DMS153 treated with DMSO at 0.1 percent for 48 hours (cell line): Measurements from ENCODE around the gene FGF6.

Source experiments
- DNase-seq: peaks from one replicate; lab custom pipeline; 2025; ENCODE audit not compliant: unreplicated experiment; lab: John Stamatoyannopoulos, UW

FGF6 gene

DNA sequence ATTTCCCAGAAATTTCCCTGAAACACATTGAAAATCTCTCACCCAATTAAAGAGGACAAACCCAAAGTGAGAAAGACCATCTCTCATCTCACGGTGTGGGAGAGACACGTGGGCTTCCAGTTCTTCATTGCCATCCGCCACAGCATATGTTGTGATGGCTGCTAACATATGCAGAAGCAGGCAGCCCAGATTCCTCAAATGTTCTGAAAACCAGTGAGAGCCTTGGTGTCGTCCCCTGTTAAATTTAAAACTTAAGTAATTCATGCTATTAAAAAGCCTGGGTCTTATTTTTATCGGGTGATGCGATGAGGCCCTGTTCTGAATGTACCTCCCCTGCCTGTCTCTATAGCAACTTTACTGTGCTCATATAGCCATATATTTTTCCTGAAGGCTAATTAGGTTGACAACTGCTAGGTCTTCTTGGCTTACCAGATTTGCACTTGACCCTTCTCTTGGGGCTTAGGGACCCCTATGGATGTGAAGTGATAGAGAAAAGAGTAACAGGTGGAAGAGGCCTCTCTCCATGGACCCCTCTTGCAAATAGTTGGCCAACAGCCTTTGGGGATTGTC, 2.8 kb upstream of the FGF6 start:
- DNase-seq, result no peak

DNA sequence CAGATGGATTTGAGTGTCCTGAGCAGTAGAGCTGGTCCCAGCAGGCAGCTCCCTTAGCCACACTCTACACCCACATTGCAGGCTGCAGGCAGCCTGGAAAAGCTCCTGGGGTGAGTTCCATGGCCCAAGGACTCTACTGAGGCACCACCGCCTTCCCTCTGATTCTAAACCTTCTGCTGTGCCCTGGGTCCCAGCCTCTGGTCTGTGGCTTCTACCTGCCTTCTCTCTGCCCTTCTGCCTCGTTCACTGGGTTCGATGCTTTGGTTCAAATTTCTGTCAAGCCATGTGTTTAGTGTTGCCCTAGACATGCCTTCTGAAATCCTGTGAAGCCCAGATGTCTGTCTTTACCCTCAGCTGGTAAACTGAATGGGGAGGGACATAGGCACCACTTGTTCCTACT, 1.5 kb upstream of the FGF6 start:
- DNase-seq, result no peak

DNA sequence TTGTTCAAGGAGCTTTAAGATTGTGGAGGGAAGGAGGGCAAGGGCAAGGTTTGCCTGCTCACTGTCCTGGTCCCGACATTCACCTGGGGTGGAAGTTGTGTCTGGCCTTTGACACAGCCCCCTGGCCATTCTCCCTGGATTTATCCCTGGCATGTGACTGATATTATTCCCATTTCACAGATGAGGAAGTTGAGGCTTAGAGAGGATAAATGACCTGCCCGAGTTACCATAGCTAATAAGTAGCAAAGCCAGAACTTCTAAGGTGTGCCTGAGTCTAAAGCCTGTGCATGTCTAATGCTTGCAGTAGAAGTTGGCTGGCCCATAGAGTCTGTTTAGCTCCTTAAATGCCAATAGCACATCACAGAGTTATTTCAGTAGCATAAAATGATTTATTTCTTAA, 720 bp upstream of the FGF6 start:
- DNase-seq, result no peak

DNA sequence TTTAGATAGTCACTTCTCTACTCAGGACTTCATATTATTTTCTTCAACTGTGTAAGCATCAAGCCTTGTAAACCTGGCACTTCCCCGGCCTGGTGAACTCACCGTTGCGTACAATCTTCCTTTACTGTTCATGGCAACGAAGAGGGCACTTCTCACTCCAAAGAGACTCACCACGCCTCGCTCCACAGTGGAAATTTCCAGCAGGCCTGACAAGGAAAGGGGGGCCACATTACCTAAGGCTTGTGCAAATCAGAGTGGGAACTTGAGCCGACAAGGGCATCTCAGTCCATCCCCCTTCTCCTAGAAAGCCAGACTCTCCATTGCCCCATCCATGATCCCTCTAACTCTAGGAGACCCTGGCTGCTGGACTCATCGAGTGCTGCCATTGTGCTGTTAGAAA, 1.6 kb downstream of the FGF6 start:
- DNase-seq, result no peak

DNA sequence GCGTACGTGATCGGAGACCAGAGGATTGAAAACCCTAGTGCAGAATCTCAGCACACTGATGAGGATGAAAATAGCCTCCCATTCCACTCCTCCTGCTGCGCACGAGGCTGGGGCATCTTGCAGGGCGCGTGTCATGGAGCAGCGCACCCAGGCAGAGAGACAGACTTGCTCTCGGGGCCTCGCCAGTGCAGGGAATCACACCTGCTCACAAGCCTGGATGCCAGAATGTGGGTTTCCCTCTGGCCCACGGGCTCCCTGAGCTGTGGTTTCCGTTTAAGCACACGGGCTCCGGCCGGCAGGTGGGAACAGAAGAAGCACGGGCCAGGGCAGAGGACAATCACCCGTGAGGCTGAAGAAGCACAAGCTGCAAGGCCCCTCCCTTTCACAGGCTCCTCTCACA, 2.0 kb downstream of the FGF6 start:
- DNase-seq, result no peak

DNA sequence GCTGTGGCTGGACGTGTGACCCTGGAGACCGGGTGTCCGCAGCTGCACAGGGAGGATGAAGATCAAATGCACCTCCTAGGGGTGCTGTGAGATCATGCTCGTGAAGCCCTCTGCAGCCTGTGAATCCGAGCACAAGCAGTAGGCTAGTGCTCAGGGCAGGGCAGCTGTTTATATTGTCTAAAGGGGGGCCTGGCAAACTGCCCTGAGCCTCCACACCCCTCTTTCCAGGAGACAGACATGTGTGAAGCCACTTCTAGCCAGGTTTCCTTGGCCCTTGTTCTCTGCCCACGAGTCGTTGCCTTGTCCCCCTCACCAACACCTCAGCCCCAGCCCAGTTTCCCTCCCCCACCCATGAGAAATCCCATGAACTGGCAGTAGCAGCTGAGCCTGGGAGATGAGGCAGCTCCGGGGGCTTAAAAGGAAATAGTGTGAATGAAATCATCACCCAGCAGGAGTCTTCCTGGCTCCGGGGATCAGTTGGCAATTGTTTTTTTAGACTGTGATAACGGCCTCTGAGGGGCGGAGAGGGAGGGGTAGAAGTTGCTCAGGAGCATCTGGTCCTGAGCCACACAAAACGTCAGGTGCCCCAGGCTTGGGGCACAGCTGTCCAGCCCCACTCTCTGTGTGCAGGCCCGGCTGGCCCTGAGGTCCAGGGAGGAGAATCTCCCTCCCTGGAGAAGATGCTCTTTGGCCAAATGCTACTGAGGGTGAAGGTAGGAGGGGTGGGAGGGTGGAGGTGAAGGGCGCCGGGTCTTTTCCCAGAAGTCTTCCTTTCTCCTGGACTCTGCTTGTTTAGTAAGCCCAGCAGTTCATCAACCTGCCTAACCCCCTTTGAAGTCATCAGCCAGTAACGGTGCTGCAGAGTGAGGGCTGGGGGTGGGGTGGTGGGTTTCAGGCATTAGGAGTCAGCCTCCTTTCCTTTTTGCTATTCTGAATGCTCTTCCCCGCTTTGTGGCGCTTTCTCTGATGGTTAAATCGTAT, 4.0 kb downstream of the FGF6 start:
- peak; percentile 1 for DNase-seq

DNA sequence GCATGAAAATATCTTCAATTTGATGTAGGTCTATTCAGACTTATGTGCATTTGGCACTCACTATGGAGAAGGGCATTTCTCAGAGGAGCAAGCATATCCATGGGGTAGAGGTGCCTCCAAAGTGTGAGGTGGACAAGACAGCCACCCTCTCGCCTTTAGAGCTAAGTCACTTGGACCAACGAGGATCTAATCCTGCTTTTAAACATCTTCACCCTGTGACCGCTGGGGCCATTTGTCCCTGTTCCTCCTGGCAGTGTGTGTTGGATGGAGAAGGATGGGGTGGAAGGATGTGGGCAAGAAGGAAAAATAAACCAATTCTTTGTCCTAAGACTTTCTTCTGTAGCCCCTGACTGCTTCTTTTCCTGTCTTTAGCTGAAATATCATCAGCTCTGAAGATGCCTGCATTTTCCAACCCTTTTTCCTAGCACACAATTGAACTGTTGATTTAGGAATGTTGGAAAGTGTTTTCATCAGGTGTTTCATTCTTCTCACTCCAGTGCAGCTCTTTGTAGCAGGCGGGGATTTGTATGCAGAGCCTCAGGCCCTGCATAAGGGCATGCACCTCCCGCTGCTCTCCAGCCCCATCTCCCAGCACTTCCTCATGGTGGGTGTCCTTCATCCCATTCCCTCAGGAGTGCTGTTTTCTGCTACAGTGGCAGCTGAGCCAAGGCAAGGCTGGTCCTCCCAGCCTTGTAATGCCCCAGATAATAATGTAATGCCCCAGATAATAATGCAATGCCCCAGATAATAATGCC, 5.3 kb downstream of the FGF6 start:
- DNase-seq, result no peak

DNA sequence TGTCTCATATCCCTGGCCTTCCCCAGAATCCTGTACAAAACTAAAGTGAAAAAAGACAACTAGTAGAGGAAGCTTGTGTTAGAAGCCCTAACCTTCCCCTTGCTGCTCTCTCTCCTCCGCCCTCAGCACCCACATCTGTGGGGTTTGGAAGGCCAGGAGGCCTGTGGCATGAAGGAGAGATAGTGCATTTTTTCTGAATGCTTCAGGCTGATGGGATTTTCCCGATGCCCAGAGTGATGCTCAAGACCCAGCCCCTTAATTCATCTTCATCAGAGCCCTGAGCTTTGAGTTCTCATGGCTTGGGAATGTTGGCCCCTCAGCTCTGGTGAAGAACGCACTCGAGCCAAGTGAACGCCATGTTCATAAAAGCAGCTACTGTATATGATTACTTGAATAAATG, 5.9 kb downstream of the FGF6 start:
- DNase-seq, result no peak

DNA sequence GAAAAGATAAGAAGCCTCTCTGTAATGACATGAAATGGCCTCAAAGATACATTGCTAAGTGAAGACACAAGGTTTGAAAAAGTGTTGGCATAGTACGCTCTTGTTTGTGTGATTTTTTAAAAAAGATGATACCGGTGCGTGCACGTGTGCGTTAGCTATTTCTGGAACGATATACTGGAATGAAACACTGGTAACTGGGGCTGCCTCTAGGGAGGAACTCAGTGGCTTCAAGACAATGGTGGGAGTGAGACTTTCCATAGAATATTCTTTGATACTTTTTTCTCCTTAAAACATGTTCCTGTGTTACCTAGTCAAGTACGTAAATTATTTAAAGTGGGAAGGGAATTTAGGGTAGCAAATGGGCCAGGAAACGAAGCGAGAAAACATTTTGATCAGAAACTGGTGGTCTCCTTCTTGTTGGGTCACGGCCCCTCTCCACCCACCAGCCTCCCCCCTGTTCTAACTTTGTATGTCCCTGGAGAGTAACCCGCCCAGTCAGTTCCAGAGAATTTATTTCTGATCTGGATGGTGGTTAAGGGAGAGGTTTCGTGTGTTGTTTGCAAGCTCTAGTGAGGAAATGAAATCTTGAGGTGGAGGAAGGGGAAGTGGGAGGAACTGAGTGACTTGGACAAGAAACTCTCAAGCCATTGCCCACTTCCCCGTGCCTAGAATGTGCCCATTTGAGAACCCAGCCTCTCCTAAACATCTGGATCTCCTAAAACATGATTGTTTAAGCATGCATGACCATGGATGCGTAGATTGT, 6.6 kb downstream of the FGF6 start:
- no peak for DNase-seq

DNA sequence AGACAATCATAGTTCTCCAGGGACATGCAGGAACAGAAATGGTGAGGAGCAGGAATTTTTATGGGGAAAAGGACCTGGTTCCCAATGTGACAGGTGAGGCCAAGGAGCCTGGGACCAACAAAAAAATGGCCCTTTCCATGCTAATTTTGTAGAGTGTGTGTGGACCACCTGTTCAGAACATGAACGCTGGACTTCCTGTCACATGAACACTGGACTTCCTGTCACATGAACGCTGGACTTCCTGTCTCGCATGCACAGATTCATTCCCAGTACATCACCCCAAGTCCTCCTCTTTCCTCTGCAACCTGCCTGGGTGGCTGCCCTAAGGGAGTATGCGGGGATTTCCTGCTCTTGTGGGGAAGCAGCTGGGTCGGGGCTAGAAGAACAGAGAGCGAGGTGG, 10.1 kb downstream of the FGF6 start:
- no peak for DNase-seq

DNA sequence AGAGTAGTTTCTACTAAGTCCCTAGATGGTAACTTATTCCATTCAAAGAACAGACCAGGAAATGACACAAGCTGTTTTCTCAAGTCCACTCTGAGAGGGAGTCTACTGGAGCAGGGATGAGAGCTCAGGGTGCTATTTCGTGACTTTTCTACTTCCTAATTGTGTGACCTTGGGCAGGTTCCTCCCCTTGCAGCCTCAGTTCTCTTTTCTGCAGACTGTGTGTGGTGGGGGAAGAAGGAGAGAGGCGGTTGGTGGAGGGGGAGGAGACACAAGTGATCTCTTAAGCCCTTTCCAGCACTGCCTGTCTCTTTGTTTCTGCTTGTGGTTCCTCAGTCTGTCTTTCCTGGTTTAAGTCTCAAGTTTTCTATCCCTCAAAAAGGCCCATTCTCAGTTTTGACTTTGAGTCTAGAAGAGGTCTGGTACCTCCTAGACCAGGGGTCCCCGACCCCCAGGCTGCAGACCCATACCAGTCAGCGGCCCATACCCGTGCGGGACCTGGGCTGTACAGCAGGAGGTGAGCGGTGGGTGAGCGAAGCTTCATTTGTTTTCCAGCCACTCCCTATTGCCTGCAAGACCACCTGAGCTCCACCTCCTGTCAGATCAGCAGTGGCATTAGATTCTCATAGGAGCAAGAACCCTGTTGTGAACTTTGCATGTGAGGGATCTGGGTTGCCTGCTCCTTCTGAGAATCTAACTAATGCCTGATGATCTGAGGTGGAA, 10.7 kb downstream of the FGF6 start:
- DNase-seq, result no peak

DNA sequence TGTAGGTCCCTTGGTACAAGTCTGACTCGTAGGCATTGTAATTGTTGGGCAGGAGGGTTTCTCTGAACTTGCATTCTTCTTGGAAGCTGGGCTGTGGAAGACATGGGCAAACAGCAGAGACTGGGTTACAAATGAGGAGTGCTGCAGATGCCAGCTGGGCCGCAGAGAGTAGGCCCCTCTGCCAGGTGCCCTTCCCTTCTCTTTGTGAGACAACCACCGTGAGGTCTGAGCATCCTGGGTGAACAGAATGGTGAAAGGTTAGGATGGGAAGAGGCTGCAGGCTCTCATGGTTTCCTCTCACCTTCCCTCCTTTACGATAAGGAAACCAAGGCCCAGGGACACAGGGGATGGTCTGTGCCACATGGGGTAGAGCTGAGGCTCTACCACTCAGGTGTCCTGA, 11.3 kb downstream of the FGF6 start:
- DNase-seq, result no peak

DNA sequence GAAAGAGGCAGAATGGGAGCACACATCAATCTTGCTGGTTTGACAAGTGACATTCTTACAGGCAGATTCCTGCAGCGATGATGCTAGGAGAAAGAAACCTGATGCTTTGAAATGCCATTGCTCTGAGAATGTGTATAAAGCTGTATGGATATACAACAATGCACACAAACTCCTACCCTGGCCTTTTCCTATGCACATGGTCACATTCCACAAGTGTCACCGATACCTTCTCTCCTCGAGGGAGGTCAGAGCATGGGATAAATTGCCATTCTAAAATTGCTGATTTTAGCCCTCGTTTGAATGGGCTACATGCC, 11.9 kb downstream of the FGF6 start:
- DNase-seq, result no peak

DNA sequence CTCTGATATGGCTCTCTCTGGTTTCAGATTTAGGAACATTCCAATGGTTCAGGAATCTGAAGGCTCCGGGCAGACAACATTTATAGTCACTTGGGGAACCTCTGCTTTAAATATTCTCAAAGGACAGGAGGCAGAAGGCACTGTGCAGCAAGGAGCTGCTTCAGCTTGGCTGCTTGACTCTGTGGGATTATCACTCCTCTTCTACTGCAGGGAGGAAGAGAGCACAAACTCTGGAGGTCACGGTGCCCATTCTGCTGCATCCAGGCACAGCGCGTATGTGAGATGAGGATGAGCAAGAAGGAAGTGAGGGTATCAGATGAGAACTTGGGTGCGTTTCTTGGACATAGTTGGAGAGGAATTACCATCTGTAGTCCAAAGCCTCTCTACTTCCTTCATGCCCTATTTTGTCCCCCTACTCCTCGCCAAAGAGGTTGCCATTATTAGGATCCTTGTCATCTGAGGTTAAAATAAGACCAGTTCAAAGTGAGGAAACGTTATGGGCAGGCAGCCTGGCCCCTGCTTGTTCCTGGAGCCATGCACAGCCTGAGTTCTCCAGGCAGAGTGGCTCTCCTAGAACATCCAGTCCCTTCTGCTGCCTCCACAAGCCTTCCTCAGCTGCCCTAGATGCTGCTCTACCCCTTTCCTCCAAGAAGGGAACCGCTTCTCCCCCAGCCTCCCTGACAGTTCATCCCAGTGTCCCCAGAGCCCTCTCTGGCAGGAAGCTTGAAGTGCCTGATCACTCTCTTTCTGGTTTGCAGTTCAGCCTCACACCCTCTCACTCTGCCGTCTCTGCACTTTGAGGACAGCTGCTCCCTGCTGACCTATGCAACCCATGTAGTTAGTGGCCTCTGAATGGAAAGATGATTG, 12.5 kb downstream of the FGF6 start:
- no peak for DNase-seq

DNA sequence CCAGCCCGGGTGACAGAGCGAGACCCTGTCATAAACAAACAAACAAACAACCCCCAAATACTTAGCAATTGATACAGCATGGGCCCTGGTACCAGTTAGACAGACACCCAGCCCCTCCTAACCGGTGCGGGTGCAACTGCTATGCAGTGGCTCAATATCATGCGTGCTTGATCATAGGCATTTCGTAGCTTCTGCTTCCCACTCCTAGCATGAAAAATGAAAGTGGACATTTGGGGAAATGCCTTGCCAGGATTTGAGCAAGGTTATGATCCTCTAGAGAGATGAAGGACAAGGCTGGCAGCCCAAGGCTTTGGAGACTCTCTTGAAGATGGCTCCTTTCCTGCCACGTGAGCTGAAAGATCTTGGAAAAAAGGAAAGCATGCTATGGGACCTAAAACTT, 13.7 kb downstream of the FGF6 start:
- DNase-seq, result no peak

DNA sequence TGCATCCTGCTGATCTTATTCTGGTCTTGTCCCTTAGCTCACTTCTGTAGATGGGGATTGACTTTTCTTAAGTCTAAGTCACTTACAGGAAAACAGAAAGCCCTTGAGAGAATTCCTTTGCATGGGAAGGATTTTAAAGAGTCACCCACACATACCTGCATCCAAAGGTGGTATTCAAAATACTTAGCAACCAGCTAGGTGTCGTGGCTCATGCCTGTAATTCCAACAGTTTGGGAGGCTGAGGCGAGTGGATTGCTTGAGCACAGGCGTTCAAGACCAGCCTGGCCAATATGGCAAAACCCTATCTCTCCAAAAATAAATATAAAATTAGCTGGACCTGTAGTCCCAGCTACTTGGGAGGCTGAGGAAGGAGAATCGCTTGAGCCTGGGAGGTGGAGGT, 14.2 kb downstream of the FGF6 start:
- DNase-seq, result no peak

DNA sequence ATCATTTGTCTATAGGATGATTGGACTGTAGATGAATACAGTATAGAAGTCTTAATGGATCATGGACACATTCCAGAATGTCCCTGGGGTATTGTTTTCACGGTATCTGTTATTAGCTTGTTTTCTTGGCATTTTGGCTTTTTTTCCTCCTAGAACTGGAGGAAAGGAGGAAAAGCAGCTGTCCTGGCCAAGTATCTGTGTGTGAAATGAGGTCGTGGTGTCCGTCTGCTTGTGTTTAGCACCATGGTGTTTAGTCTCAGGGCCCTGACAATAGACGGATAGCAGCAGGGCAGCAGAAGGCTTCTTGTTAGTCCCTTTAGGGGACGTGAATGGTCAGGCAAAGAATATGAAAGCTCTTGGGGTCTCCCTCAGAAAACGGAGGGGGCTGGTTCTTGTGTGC, 21.2 kb downstream of the FGF6 start:
- DNase-seq, result no peak

DNA sequence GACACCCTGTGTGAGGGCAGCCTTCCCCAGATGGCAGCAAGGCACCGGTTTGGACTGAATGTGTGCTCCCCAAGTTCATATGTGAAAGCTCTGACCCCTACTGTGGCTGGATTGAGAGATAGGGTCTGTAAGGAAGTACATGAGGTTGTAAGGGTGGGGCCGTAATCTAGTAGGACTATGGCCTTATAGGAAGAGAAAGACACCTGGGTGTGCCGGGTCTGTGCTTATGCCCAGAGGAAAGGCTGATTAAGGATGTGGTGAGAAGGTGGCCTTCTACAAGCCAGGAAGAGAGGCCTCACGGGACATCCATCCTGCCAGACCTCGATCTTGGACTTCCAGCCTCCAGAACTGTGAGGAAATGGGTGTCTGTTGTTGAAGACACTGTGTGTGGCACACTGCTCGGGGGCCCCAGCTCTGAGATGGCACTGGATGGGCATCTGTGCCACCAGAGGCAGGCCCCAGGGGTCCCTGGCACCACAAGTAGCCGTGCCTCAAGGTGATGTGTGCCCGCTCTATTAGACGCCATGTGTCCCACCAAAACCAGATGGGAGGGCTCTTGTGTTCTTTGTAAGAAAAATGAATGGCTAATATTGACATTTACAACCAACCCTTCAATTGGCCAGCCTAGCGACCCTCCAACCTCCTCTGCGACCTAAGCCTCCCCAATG, 22.0 kb downstream of the FGF6 start:
- DNase-seq, result no peak

DNA sequence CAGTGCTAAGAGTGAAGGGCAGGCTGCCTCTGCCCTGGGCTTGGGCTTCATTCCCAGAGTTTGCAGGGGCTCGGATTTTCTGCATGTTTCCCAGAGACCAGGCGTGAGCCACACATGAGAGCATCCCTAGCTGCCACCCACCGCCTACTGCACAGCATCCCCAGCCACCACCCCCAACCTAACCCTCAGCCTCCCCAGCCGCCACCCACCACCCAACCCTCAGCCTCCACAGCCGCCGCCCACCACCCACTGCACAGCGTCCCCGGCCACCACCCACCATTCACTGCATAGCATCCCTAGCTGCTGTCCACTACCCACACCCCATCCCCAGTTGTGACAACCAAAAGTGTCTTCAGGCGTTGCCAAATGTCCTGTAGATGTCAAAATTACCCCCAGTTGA, 22.6 kb downstream of the FGF6 start:
- DNase-seq, result no peak
